Stimulated activated CD4-positive, alpha-beta T cell treated with anti-CD3 and anti-CD28 coated beads, Interleukin-1b, Interleukin-23, amount 100 ng/mL, for 4 hours (primary cell): ENCODE data around the gene TPR.

Experiments used
- DNase-seq, 2 donors: peaks; one replicate each; pipeline ENCODE4 v3.0.0-alpha.2; 2020; ENCODE audit warnings: low read depth in 2 of 2

Gene TPR

DNA sequence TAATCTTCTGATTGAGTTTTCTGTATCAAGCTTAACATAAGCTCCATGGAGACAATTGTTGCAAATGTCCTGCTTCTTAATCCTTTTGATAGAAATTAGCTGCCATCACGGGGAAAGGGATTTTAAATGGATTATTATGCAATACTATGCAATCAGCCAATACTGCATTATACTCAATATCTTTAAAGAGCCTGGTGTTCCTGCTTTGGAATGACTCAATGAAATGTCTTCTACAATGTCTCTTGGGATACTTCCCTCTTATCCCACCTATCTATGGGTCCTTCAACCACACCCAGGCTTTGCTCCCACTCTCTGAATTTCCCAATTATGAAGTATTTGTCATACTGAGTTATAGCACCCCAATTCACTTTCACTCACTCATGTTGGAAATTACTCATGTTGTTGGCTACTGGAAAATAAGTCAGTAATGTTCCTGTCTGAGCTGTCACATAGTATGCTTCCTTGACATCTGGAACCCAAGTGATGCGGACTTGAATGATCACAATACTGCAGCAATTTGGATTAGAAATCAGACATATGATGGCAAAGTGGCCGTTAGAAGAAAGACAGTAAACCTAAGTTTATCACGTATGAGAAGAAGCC lies 85.0 kb downstream of the TPR start:
- no peak for DNase-seq

GRCh38 chr1:186286615-186287315 lies 88.3 kb downstream of the TPR start:
- no peak for DNase-seq

GRCh38 chr1:186283374-186283773 lies 91.7 kb downstream of the TPR start:
- no peak for DNase-seq

- no peak for DNase-seq
Measured at GRCh38 chr1:186282466-186282865, 92.6 kb downstream of the TPR start.

GRCh38 chr1:186275822-186276221 lies 99.2 kb downstream of the TPR start:
- DNase-seq: no peak

GRCh38 chr1:186272486-186272885 lies 102.6 kb downstream of the TPR start:
- DNase-seq: no peak

GRCh38 chr1:186271032-186271431 lies 104.0 kb downstream of the TPR start:
- DNase-seq: no peak
